Measurements from ENCODE around the gene MYO3A. TPM values are rescaled to one million over a fixed set of nuclear protein-coding genes. Genes with fewer than 3 reads are reported as not detected.

Gene MYO3A
- total RNA-seq, 1 donor from 2014 or later, result not detected

DNA sequence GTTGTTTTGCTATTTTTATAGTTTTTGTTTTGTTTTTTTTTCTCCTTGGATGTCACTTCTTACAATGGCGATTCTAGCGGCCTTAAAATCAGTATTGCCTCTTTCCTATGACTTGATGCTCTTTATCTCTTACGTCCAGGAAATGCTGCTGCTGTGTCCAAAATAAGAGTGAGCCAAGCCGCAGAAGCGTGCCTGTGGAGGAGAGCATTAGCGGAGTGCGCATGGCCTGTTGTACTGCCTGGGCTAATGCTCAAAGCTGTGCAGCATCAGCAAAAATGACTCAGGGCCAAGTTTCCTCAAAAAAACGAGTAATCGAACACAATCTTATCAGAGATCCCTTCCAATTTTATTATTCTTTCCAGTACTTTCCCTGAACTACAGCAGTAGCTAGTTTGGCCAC is 264.1 kb downstream of the MYO3A start:
- intact Hi-C loops (cut with DNase I), result no loop called here
- no peak for ATAC-seq
- DNase-seq (ENCODE audit: missing footprints), result no peak

DNA sequence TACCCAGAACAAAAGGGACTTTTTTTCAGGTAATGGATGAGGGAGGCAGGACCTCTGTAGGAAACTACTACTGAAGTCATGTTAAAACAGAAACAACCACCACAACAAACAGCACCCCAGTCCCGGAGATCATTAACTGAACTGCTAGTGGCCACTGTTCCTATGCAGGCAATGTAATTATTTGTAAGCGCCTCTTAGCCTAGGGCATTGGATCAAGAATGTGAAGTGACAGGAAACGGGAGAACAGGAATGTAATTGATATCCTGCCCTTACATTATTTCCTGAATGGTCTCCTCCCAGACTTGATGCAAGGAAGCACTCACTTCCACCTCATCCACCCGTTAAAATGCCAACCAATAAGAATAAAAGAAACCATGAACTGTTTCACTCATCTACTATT is 265.8 kb downstream of the MYO3A start:
- no peak for DNase-seq (ENCODE audit: missing footprints)
- no peak for ATAC-seq
- intact Hi-C loops (cut with DNase I), result no loop called here

DNA sequence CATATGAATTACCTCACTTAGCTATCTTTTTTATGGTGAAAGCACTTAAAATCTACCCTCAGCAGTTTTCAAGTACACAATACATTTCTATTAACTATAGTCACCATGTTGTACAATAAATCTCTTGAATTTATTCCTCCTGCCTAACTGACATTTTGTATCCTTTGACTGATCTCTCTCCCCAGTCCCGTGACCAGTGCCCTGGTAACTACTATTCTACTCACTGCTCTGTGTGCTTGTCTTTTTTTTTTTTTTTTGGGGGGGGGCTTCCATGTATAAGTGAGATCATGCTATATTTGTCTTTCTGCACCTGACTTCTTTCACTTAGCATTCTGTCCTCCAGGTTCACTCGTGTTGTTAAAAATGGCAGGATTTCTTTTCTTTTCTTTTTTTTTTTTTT is 271.2 kb downstream of the MYO3A start:
- no peak for ATAC-seq
- intact Hi-C loops (cut with DNase I), result no loop called here
- DNase-seq (ENCODE audit: missing footprints), result no peak

DNA sequence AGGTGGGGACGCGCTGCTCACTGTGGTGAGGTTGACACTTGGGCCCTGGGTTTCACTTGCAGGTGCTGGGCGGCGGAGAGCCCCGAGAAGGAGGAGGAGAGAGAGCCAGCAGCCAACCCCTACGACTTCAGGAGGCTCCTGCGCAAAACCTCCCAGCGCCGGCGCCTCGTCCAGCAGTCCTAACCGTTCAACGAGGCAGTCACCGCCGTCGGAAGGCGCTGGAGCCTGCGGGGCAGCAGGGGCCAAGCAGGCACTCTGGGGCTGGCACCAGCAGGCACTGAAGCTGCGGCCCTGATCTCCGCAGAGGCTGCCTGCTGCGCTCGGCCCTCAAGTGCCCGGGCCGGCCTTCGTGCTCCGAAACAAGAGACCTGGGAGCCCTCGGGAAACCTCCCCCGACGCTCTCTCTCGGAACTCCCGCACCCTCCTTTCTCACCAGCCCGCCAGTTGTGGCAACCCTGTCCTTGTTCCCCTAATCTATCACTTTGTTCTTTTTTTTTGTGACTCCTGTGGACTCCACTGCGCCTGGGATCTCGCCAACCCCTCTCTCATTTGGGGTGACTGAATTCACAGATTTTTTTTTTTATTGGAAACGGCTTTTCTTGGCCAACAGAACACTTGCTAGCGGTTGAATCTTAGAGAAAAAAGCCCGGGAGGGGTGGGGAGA is 277.9 kb downstream of the MYO3A start:
- ATAC-seq (no peak), DNase-seq (ENCODE audit: missing footprints) (no peak)
- intact Hi-C loops (cut with DNase I), result no loop called here

DNA sequence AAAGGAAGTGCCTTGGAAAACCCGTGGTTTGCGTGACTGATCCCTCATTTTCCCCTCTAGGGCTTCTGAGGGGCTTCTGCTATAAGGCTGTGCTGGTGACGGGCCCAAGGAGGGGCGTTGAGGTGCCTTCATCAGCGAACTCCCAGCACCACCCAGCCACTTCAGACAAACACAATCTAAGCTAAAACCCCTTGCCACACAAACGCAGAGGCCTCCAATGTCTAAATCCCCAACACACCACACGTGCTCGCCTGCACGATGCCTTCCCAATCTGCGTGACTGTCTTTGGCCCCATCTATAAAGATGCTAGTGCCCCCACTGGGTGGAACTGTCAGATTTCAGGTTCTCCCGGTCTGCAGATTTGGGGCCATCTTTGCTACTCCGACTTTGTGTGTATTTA is 278.5 kb downstream of the MYO3A start:
- ATAC-seq (no peak), DNase-seq (ENCODE audit: missing footprints) (no peak)
- intact Hi-C loops (cut with DNase I), result no loop called here

DNA sequence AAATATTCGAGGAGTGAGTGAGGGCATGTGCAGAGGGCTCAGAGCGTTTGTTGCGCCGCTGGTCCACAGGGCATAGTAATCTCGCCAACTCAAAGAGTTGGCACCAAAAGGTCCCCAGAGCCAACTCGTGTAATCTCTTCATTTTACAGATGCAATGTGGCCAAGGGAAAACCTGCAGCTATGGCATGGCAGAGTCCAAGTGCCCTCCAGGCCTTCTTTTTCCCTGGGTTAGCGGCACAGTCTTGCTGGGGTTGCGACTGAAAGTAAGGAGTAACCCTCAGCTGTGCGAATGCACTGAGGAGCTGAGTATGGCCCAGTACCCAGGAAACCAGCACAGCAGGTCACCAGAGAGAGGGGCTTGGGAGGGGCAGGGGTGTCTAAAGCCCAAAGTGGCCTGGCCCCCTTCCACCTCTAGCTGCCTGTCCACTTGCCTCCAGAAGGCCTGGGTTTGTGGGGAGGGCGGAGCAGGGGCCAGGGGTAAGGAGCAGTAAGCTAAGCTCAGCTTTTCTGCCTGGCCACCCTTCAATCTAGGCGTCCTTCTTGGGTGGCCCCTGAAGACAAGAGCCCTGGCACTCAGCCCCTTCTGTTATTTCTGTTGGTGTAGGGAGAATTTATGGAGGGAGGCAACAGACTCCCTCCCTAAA is 279.2 kb downstream of the MYO3A start:
- intact Hi-C loops (cut with DNase I), result no loop called here
- ATAC-seq, result no peak
- DNase-seq (ENCODE audit: missing footprints), result no peak

DNA sequence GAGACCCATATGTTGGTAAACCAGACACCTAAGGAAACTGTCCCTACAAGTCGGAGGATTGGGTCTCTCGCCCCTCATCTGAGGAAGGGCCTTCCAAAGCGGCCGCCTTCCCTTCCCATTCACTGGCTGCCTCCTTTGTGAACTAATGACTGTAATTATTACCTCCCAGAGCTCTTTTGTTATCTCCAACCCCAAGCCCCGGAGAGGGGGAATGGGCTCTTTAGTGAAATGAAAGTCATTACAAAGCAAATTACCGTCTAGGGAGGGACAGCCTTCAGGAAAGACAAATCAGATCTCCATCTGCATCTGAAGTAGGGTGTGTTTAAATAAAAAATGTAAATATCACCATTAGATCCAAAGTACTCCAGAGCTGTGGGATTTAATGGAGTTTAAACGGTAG is 280.0 kb downstream of the MYO3A start:
- intact Hi-C loops (cut with DNase I), result no loop called here
- no peak for ATAC-seq
- DNase-seq (ENCODE audit: missing footprints), result no peak

DNA sequence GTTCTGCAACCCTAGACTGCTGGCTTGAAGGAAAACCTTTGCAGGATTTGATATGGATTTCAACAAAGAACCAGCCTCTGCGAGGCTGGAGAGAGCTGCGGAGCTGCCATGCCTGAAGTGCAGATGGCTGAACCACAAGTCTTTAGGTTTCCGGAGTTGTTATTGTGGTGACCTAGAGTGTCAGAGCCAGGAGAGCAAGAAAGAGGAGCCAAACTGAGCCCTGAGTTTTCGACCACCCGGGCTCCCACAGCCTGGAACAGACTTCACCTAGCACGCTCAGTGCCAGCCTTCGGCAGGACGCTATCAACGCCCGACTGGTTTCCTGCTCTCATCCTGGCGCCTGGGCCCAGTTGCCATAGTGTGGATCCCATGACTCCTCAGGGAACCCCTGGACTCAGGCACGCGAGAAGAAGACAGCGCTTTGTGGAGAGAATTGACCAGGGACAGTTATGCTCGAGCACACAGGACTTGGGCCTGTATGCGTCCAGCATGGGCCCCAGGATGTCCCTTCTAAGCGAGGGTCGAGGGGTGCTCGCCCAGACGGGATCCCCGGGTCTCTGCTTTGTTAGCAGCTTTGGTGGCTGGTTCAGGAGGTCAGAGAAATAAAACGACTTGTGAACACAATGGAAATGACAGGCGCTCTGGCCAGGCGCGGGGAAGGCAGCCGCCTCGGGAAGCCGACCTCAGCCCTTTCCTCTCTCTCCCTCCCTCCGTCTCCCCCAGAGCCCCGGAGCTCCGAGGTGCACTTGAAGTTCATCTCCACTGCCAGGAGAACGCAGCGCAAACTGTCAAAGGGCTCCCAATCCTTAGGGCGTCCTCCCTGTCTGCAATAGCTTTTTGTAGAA is 280.7 kb downstream of the MYO3A start:
- no peak for DNase-seq (ENCODE audit: missing footprints)
- no peak for ATAC-seq
- intact Hi-C loops (cut with DNase I), result no loop called here

DNA sequence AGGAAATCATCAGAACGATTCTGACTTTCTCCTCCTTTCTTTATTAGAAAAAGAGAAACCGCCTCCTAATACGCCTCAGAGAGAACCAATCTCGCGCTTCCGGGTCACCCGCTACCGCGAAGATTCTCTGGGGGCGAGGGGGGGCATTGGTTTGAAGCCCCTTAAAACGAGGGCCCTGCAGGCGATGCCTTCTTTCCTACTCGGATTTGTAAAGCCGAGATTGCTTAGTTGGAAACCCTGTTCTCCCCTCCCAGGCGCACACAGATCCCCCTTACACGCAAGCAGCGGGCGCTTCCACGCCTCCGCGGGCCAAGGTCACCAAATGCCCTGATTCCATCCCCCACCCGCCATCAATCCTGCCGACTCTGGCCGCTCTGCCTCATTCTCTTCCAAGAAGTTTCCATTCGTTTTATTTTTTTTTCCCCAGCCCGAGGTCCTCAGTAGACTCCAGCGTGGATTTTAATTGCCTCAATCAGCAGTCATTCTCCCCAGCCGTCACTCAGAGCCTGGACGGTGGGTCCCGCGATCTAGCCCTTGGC is 281.4 kb downstream of the MYO3A start:
- intact Hi-C loops (cut with DNase I), result no loop called here
- ATAC-seq (no peak), DNase-seq (ENCODE audit: missing footprints) (no peak)

DNA sequence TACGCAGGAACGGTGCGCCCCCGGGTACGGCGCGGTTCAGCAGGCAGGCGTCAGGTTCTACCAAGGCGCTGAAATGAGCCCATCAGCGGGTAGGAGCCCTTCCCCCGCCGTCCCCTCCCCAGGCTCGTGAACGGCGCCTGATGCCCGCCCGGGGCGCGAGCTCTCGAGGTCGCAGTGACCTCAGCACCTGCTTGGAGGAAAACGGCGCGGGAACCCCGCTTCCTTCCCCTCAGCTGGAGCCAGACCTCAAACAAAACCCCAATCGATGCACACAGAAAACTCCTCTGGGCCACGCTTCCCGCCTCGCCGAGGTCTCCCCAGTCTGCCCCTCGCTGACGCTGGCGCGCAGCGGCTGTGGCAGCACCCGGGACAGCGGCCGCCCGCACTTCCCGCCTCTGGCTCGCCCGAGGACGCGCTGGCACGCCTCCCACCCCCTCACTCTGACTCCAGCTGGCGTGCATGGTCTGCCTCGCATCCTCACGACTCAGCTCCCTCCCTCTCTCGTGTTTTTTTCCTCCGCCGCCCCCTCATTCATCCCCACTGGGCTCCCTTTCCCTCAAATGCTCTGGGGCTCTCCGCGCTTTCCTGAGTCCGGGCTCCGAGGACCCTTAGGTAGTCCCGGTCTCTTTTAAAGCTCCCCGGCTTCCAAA is 282.0 kb downstream of the MYO3A start:
- DNase-seq (ENCODE audit: missing footprints) (no peak), ATAC-seq (no peak)
- intact Hi-C loops (cut with DNase I), result no loop called here

DNA sequence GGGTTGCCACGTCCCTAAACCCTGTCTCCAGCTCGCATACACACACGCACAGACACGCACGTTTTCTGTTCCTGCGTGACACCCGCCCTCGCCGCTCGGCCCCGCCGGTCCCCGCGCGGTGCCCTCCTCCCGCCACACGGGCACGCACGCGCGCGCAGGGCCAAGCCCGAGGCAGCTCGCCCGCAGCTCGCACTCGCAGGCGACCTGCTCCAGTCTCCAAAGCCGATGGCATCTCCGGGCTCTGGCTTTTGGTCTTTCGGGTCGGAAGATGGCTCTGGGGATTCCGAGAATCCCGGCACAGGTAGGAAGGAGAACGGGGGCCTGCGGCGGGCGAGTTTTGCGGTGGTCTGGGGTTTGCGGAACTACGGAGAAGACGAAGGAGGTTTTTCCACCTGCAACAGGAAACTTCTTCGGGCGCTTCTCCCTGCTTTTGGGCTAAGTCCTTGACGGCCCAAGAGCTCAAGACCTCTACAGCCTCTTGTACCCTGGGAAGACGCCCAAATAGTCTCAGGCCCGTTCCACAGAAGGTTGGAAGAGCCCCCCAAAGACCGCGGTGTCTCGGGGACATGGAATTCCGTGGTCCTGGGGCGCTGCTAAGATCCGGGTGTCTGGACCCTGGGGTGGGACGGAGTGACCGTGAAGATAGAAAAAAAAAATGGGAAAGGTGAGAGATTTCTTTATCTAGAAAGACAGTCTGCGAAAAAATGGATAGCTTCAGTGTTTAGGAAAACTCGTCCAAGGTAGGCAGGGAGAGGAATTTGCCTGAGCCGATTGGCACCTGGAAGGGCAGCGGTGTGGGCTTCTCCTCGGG is 282.8 kb downstream of the MYO3A start, which contains the start of gene GAD2:
Gene GAD2, plus strand, starts transcription at position 190 of the 811 bp plus-strand sequence. Its CDS starts 36 bp downstream, at position 226.
- ATAC-seq (no peak), DNase-seq (ENCODE audit: missing footprints) (no peak)
- intact Hi-C loops (cut with DNase I), result no loop called here

DNA sequence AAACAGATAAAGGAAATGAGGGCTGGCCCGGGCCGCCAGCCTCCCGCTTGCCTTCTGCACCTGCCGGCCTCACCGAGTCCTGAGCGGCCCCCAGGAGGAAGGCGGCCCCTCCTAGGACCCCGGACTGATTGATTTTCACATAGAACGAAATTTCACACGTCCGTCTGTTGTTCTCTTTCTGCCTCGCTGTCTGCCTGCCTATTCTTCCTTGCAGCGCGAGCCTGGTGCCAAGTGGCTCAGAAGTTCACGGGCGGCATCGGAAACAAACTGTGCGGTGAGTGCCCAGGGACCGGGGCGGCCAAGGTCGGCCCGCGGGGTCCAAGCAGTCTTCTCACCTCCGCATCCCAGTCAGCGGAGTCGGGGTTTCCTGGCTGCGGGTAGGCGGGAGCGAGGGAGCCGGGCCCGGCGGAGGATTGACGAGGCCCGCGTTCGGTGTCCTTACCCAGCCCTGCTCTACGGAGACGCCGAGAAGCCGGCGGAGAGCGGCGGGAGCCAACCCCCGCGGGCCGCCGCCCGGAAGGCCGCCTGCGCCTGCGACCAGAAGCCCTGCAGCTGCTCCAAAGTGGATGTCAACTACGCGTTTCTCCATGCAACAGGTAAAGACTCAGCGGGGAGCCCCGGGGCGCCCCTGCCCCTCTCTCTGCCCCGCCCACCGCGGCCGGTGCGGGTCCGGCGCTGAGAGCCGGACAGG is 283.5 kb downstream of the MYO3A start:
- DNase-seq (ENCODE audit: missing footprints), result no peak
- ATAC-seq, result no peak
- intact Hi-C loops (cut with DNase I), result no loop called here

DNA sequence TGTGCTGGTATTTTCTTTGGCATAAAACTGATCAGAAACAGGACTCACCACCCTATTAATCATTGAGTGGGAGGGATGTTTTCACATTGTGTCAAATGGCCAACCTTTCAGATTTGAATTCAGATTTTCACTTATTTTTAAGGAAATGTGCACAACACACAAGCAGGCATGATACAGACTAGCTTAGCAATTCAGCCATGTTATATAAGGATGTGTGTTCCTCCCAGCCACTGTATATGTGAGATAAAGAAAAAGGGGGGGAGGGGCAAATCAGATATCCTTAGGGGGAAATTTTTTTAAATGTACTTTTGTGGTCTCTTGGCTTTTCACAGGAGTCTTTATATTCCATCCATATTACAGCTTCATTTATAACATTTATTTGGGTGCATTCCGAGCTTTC is 285.6 kb downstream of the MYO3A start:
- DNase-seq (ENCODE audit: missing footprints) (no peak), ATAC-seq (no peak)
- intact Hi-C loops (cut with DNase I), result no loop called here

DNA sequence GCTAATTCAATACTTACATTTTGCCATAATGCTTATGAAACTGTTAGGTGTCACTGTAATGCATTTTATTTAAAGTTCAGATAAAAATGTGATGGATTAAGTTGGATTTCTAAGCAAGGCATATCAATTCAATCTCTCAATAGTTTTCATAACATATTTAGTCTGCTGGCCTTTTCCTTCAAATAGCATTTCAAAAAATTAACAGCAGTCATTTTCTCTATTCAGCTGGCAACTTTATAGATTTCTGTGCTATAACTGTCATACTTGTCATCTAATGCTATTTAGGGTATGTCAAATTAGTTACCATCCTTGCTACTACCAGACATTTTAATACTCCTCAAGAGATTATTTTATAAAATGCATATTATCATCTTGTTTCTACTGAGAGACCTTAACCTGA is 286.9 kb downstream of the MYO3A start:
- ATAC-seq (no peak), DNase-seq (ENCODE audit: missing footprints) (no peak)
- intact Hi-C loops (cut with DNase I), result no loop called here

DNA sequence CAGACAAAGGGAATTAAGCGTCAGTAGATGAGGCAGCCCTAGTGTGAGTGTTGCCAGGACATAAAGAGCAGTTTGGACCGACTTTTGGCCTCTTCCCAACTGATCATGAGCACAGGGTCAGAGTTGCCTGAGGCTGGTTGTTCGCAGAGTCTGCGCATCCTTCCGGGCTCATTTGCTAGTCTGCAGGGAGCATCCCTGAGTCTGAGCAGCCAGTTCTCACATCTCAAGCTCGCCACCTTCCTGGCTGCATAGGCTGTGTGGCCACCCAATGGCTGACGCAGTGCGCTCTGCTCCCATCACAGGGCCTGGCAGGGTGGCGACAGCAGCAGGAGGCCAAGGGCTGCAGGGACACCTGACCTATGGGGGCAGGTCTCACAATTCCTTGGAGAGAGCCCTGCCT is 287.5 kb downstream of the MYO3A start:
- ATAC-seq (no peak), DNase-seq (ENCODE audit: missing footprints) (no peak)
- intact Hi-C loops (cut with DNase I), result no loop called here

DNA sequence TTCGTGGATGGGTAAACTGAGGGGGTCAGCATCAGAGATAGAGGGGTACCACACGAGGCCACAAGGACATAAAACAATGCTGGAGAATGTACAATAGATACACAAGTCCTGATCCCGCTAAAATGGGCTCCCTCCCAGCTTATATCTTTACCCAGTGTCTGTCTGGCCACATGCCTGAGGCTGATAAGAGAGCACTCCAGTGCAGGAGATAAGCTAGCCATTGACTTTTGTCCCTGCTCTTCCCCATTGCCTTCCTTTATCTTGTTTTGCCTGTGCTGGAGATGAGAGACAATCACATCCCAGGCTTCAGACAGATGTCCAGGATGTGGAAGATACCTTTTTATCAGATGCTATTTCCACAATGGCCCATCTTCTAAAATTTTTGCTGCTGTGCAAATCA is 288.5 kb downstream of the MYO3A start:
- intact Hi-C loops (cut with DNase I), result no loop called here
- no peak for ATAC-seq
- DNase-seq (ENCODE audit: missing footprints), result no peak

DNA sequence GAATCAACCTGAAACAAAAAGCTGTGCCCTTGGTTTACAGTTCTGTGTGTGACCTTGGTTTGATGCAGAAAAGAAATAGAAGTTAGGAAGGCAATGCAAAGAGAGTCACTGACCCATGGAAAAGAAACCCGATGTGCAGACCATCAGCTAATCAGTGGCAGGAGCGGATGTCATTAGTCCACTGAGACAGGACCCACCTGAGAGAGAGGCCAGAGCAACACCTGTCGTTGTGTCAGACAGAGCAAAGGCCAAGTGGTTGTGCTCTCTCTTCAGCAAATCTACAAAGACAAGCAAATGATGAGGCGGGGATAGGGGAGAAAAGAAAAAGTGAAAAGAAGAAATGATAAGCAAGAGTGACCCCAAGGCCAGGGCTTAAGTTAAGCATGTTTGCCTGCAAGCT is 291.3 kb downstream of the MYO3A start:
- no peak for DNase-seq (ENCODE audit: missing footprints)
- intact Hi-C loops (cut with DNase I), result no loop called here
- no peak for ATAC-seq

DNA sequence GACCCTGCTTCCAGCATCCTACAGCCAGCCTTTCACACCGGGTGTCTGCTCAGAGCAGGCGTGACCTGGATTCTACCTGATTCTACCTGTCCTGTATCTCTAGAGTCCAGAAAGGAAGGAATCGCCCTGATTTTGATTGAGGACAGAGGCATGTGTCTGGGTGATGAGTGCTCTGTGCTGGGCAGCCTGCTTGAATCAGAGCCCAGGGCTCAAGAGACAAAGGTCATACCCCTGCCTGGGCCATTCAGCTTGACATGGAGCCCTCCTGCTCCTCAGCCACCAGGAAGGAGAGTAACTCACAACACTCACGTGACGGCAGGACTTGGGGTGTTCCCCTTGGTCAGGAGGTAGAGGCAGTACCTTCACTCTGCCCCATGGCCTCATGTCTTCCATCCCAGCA is 293.8 kb downstream of the MYO3A start:
- ATAC-seq, result no peak
- intact Hi-C loops (cut with DNase I), result no loop called here

More for the DNA sequence above, 293.8 kb downstream of the MYO3A start:
- DNase-seq (ENCODE audit: missing footprints), result no peak

All from Right ventricle myocardium inferior (tissue), 1 donor.